Activated CD4-positive, alpha-beta T cell treated with anti-CD3 and anti-CD28 coated beads, Interleukin-2, amount 50 U/mL, for 48 hours (primary cell): ENCODE measurements around the gene CD300LF.

ENCODE experiments used
- DNase-seq, 2 experiments: peaks; one replicate each; pipeline ENCODE4 v3.0.0-alpha.2; 2020

CD300LF gene

DNA sequence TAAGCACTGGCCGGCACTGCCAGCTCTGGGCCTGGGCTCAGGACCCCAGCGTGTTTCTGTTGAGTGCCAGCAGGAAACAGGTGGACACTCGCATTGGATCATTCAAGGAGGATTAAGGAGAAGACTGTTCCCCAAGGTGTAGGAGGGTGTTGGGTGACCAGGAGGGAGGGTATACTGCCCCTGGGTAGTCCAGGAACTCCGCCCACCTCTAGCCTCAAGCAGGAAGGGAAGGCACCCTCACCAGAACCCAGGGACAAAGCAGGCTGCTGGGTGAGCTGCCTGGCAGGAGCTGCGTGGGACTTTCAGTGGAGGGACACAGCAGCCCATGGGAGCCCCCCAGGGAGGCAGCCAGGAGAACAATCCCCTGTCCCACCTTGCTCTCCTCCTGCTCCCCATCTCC is 16.6 kb upstream of the CD300LF start:
- DNase-seq: no peak

DNA sequence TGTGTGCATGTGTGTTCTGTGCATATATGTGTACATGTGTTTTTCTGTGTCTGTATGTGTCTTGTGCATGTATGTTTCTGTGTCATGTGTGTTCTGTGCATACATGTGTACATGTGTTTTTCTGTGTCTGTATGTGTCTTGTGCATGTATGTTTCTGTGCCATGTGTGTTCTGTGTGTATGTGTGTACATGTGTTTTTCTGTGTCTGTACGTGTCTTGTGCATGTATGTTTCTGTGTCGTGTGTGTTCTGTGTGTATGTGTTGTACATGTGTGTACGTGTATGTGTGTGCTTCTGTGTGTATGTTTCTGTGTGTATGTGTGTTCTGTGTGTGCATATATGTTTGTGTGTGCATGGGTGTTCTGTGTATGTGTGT is 16.0 kb upstream of the CD300LF start:
- DNase-seq: no peak

DNA sequence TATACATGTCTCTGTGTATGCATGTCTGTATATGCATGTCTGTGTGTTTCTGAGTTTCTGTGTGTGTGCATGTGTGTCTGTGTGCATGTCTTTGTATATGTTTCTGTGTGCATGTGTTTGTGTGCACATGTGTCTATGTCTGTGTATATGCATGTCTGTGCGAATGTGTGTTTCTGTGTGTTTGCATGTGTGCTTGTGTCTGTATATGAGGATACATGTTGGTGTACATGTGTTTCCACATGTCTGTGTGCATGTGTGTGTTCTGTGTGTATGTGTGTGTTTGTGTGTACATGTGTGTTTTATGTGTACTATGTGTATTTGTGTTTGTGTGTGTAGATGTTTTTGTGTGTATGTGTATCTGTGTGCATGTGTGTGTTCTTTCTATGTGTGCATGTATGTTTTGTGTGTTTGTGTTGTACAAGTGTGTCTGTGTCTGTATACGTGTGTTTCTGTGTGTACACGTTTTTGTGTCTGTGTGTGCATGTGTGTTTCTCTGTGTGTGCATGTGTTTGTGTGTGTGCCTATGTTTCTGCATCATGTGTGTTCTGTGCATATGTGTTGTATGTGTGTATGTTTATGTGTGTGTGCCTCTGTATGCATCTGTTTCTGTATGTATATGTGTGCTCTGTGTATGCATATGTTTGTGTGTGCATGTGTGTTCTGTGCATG is 15.4 kb upstream of the CD300LF start:
- DNase-seq: no peak

DNA sequence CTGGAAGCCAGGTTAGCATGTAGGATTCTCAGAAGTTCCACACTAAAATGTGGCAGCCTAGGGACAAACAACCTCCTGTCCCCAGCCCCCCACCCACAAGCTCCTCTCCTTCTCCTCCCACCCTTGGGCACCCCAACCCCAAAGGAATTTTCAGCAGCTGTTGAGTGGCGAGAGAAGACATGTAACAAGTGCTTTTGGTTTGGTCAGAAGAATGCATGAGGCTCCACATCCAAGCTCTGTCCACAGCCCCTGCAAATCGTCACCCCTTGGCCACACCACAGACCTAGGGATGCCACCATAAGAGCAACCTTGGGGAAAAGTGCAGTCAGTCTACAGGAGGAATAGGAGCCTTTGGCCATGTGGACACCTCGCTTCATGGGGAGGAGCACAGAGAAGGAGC is 12.4 kb upstream of the CD300LF start:
- DNase-seq: no peak

DNA sequence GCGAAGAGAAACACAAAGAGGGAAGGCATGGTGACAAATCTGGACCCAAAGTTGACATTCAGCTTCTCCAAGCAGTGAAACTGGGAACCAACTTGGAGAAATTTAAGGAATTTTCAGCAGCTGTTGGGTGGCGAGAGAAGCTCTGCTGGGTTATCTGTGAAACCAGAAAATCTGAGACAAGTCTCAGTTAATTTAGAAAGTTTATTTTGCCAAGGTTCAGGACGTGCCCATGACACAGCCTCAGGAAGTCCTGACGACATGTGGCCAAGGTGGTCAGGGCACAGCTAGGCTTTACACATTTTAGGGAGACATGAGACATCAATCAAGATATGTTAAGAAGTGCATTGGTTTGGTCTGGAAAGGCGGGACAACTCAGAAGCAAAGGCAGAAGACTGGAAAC is 11.2 kb upstream of the CD300LF start:
- DNase-seq: no peak

DNA sequence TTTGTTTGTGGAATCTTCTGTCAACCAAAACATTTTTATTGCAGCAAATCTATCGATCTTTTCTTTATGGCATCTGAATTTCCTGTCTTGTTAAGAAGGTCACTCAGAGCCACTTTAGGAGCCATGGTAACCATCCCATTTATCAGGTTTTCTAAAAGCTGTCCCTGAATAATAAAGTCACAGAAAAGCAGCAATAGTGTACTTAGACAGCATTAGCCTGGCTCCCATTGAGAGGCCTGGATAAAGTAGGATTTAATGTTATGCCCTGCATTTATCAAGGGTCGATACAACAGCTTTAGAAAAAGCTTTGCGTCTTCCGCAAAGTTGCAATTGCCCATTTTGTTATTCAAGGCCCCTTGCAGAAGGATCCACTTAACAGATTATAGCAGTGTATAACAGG is 10.1 kb upstream of the CD300LF start:
- no peak for DNase-seq

DNA sequence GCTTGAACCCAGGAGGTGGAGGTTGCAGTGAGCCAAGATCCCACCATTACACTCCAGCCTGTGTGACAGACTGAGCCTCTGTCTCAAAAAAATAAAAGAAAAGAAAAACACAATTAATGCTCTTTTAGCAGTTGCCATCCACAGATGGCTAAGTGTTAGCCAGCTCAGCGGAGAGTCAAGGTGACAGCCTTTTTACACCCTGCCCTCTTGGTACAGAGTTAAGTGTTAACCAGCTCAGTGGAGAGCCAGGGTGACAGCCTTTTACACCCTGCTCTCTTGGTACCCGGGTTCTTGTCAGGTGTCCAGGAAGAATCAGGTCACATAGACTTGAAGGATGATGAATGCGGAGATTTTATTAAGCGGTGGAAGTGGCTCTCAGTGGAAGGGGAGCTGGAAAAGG is 7.8 kb upstream of the CD300LF start:
- no peak for DNase-seq

- no peak for DNase-seq
Observed at GRCh38 chr17:74715144-74715543, 2.4 kb upstream of the CD300LF start.

DNA sequence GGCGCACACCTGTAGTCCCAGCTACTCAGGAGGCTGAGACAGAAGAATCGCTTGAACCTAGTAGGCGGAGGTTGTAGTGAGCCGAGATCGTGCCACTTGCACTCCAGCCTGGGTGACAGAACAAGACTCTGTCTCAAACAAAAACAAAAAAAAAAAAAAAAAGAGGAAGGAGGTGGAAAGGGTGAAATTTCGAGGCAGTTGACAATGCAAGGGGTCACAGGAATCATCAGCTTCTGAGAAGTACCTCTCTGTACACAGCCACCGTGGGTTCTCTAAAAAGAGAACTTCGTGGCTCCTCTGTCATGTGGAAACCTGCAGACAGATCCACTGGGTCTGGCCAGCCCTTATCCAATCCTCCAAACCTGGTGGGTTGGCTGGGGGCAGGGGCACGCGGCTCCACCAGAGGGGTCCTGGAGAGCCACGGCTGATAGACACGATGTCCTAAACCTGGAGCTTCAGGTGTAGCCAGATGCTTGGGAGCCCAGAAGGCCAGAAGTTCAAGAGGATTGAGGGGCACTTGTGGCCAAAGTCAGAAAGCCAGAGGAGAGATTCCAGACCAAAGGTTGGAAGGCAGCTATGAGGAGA is 540 bp upstream of the CD300LF start:
- no peak for DNase-seq

DNA sequence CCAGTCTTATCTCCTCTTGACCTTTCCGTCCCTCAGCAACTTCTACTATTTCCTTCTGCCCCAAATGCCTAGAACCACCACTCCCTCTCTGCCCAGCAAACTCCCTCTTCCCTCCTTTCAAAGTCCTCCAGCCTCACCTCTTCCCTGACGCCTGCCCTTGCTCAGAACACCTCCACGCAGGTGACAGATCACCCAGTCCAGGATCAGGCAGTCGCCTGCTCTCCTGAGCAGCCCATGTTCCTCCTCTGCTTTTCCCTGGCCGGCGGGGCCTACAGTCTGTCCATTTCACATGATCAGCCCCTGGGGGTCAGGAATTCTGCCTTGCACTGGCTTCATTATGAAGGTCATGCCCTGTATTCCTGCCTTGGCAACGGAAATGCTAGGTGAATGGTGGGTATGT is 422 bp downstream of the CD300LF start:
- no peak for DNase-seq

- no peak for DNase-seq
Observed at GRCh38 chr17:74711058-74711824, 1.5 kb downstream of the CD300LF start.

DNA sequence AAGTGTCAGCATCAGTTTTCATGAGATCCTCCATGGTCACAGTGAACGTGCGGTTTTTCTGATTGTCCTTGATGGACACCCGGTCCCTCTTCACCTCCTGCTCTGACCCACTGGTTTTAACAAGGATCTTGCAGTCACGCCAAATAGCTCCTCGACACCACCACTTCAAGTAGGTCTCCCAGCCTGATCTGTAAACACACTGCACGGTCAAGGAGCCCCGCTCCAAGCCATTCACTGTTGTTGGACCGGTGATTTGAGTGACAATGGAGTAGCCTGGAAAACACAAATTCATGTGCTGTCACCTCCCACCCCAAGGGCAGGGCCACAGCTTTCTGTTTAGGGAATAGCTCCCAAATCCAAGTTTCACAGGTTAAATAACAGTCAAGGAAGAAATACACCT is 8.2 kb downstream of the CD300LF start:
- DNase-seq: no peak

GRCh38 chr17:74703311-74703710 is 9.4 kb downstream of the CD300LF start:
- no peak for DNase-seq

- no peak for DNase-seq
Observed at GRCh38 chr17:74702116-74702871, 10.4 kb downstream of the CD300LF start.

DNA sequence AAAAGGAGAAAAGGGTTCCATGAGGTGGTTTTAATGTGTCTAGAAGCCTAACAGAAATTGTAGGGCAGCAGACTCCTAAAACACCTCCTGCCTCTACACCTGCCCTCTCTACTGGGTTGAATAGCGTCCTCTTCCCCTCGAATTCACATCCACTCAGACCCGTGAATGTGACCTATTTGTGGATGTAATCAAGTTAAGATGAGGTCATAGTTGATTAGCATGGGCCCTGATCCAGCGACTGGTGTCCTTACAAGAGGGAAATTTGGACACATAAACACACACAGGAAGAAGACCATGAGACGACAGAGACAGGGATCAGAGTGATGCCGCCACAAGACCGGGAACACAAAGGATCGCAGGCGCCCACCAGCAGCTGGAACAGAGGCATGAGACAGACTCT is 13.5 kb downstream of the CD300LF start:
- no peak for DNase-seq

- DNase-seq: no peak
Observed at GRCh38 chr17:74698069-74698468, 14.7 kb downstream of the CD300LF start.

DNA sequence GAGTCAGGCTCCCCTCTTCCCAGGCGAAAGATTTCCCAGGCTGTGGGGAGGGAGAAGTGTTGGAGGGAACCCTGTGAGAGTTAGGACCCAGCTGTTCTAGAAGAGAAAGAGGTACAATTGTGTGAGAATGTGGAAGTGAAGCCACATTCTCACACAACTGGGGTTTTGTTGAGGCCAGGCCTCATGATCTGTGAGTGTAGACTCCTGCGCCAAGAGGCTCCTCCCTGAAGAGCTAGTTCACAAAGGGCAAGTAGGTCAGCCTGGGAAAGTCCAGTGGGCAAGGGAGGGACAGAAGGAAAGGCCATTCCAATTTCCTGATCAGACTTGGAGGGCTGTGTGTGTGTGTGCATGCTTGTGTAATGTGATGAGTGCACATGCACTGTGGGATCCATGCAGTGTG is 15.2 kb downstream of the CD300LF start:
- no peak for DNase-seq

GRCh38 chr17:74695629-74696028 is 17.1 kb downstream of the CD300LF start:
- DNase-seq: no peak

DNA sequence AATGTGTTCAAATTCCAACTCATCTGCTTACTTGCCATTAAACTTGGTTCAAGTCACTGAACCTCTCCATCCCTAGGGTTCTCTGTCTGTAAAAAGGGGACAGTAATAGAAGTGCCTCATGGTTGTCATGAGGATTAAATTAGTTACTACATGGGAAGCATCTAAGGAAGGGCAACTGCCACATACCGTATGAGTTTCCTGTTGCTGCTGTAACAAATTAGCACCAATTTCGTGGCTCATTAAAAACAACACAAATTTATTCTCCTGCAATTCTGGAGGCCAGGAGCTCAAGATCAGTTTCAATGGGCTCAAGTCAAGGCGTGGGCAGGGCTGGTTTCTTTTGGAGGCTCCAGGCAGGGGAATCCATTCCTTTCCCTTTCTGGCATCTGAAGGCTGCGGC is 18.6 kb downstream of the CD300LF start:
- DNase-seq: no peak

- no peak for DNase-seq
Observed at GRCh38 chr17:74691151-74691550, 21.6 kb downstream of the CD300LF start.

DNA sequence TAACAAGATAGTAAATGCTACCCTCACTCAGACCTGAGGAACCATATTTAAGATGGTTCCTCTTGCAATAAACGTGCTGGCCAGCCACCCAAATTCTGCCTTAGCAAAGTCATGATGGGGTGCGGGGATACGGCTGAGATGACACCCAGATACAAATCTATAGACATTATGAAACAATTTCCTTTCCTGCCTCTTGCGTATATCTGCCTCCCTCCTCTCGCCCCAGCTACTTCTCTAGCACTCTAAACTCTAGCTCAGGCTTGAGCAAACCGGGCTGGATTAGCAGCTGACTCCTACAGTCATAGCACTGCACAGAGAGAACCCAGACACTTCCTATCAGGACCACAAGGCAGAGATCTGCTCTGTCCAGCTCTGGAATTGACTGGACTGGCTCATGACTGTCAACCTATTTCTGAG is 22.3 kb downstream of the CD300LF start:
- DNase-seq: no peak

DNA sequence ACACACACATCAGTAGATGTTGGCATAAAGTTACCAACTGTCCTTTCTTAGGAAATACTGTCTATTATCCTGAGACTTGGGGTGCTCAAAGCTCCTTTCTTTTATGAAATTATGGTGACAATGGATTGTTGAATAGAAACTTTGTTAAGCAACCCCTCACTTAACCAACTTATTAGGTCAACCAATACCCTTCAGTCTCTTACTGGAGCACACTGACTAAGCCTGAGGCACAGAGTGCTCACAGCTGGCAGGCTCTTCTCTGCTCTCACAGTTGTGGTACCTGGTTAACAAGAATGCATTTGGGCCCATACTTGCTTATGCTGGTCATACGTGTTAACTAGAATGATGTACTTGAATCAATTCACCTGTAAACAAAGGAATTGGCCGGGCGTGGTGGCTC is 24.8 kb downstream of the CD300LF start:
- DNase-seq: no peak

DNA sequence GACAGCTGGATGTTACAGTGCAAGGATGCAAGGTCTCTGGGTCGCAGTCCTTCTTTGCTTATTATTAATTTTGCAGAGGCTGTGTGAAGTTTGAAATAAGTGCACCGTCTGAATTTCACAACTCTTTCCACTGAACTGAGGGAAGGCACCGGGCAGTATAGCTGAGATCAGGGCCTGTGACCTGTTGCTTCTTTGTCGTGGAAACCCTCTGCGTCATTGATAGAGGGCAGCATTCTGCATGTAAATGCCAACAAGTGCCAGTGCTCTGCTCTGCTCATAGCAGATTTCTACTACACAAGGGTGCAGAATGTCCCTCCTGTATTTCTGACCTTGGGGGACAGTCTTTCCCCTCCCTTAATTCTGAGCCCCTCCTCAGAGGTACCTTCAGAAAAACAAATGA is 26.0 kb downstream of the CD300LF start:
- no peak for DNase-seq
